Common myeloid progenitor, CD34-positive (primary cell): ENCODE data around the gene ASIC3.

Experiments used
- CTCF ChIA-PET: fragments of 350-600 bp; sonication (Branson Sonifier 250); formaldehyde crosslinking; loops from one replicate; lab custom pipeline; 2021; ENCODE audit warnings: antibody characterized with exemption; lab: Charles Lee
- POLR2A ChIA-PET: fragments of 350-600 bp; sonication (Branson Sonifier 250); formaldehyde crosslinking; loops from one replicate; lab custom pipeline; 2021; ENCODE audit warnings: antibody characterized with exemption; lab: Charles Lee
- DNase-seq, 3 donors: peaks; one replicate each; pipeline versions ENCODE4 v3.0.0 to v3.0.0-alpha.2; 2013
- H3K27ac ChIP-seq, 2 experiments: 1 replicate in 1 of 2; 2 replicates in 1 of 2; pipeline ENCODE4 v1.7.0; 2013; ENCODE audit warnings: inconsistent platforms in 2 of 2, low read length in 2 of 2, mild to moderate bottlenecking in 2 of 2, low read depth in 1 of 2, moderate library complexity in 1 of 2; ENCODE audit not compliant: severe bottlenecking in 2 of 2, insufficient read depth in 1 of 2, poor library complexity in 1 of 2
- H3K27me3 ChIP-seq, 5 experiments: replicated peaks in 2 of 5; 1 replicate in 3 of 5; 2 replicates in 2 of 5; pipeline versions ENCODE4 v1.6.1 to v1.7.0; 2013; ENCODE audit warnings: low read length in 4 of 5, mild to moderate bottlenecking in 2 of 5, moderate library complexity in 2 of 5, inconsistent platforms in 1 of 5; ENCODE audit not compliant: insufficient read depth in 5 of 5, control insufficient read depth in 4 of 5
- H3K36me3 ChIP-seq, 4 experiments: 1 replicate in 2 of 4; 2 replicates in 2 of 4; pipeline versions ENCODE4 v1.6.1 to v1.7.0; 2013; ENCODE audit warnings: low read length in 3 of 4, control low read depth in 1 of 4, mild to moderate bottlenecking in 1 of 4; ENCODE audit not compliant: control insufficient read depth in 4 of 4, insufficient read depth in 4 of 4
- H3K4me1 ChIP-seq, 4 experiments: 1 replicate in 3 of 4; 2 replicates in 1 of 4; pipeline versions ENCODE4 v1.6.1 to v1.7.1; 2013; ENCODE audit warnings: low read length in 3 of 4, mild to moderate bottlenecking in 3 of 4, control low read depth in 1 of 4, inconsistent platforms in 1 of 4, moderate library complexity in 1 of 4; ENCODE audit not compliant: control insufficient read depth in 4 of 4, insufficient read depth in 4 of 4; ENCODE audit errors: control extremely low read depth in 1 of 4
- H3K4me3 ChIP-seq, 7 experiments: 1 replicate in 4 of 7; 2 replicates in 3 of 7; pipeline versions ENCODE4 v1.5.1 to v1.7.0; 2013; ENCODE audit warnings: mild to moderate bottlenecking in 7 of 7, low read length in 6 of 7, moderate library complexity in 6 of 7, inconsistent platforms in 2 of 7, low read depth in 2 of 7, control low read depth in 1 of 7; ENCODE audit not compliant: insufficient read depth in 4 of 7, control insufficient read depth in 1 of 7; ENCODE audit errors: extremely low read depth in 1 of 7
- H3K9me3 ChIP-seq, 5 experiments: 1 replicate in 4 of 5; 2 replicates in 1 of 5; pipeline versions ENCODE4 v1.6.1 to v1.7.1; 2013; ENCODE audit warnings: low read length in 4 of 5, mild to moderate bottlenecking in 2 of 5, inconsistent platforms in 1 of 5, low read depth in 1 of 5, moderate library complexity in 1 of 5; ENCODE audit not compliant: control insufficient read depth in 4 of 5, insufficient read depth in 2 of 5; ENCODE audit errors: control extremely low read depth in 1 of 5
- WGBS: methylation state at CpG from one replicate; pipeline ENCODE4 v1.1.5; 2013; ENCODE audit not compliant: insufficient coverage; 5-methylcytosine and 5-hydroxymethylcytosine counted together

Gene ASIC3

GRCh38 chr7:151091988-151092387 is 43.7 kb downstream of the ASIC3 start:
- DNase-seq = no peak
- Histone ChIP-seq H3K36me3 (peaks cover 0 to 17% (median 3%) of the 10 kb centered on the region in 4 experiments), H3K27ac (no peak overlapping the region), H3K4me1 (peaks cover 7 to 34% (median 30%) of the 10 kb centered on the region in 4 experiments), H3K4me3 (no peak overlapping the region), H3K27me3 (no peaks in the 10 kb centered on the region), H3K9me3 (no peaks in the 10 kb centered on the region)
- ChIA-PET POLR2A (no interaction called here), CTCF (interaction anchor here (1.1 to 14.4 kb wide), 8 partner anchors 12 to 152 kb away, joined by 3 to 219 read pairs (median 6); no protein-coding TSS in a partner anchor)
- WGBS = 98% methylated on average over 13 of the region's 14 CpGs

- no peak overlapping the region for H3K4me3 ChIP-seq
- CTCF ChIA-PET = interaction anchor here (0.8 to 14.4 kb wide), 6 partner anchors 8 to 28 kb away, joined by 3 to 219 read pairs (median 6); no protein-coding TSS in a partner anchor
- POLR2A ChIA-PET = no interaction called here
- peaks cover 0 to 18% (median 13%) of the 10 kb centered on the region in 4 experiments for H3K4me1 ChIP-seq
- DNase-seq = no peak
- H3K27ac ChIP-seq = no peak overlapping the region
- WGBS = 92% methylated on average over 5 of the region's 6 CpGs
- no peaks in the 10 kb centered on the region for H3K9me3 ChIP-seq
- H3K27me3 ChIP-seq = no peaks in the 10 kb centered on the region
- H3K36me3 ChIP-seq = peaks cover 0 to 17% (median 3%) of the 10 kb centered on the region in 4 experiments
Observed at GRCh38 chr7:151093748-151094147, 45.4 kb downstream of the ASIC3 start.

GRCh38 chr7:151094675-151095074 is 46.3 kb downstream of the ASIC3 start:
- WGBS = 95% methylated on average over 5 of the region's 5 CpGs
- Histone ChIP-seq H3K36me3 (peaks cover 0 to 17% (median 3%) of the 10 kb centered on the region in 4 experiments), H3K9me3 (no peaks in the 10 kb centered on the region), H3K4me1 (peaks cover 0 to 9% (median 4%) of the 10 kb centered on the region in 4 experiments), H3K27me3 (no peaks in the 10 kb centered on the region), H3K4me3 (no peak overlapping the region), H3K27ac (no peak overlapping the region)
- DNase-seq = no peak
- ChIA-PET CTCF (interaction anchor here (0.7 to 14.4 kb wide), 9 partner anchors 9 to 276 kb away, joined by 3 to 219 read pairs (median 4); no protein-coding TSS in a partner anchor), POLR2A (no interaction called here)

GRCh38 chr7:151095123-151095797 is 46.9 kb downstream of the ASIC3 start:
- H3K4me3 ChIP-seq = no peak overlapping the region
- peaks cover 0 to 17% (median 3%) of the 10 kb centered on the region in 4 experiments for H3K36me3 ChIP-seq
- peaks cover 0 to 3% (median under 1%) of the 10 kb centered on the region in 4 experiments for H3K4me1 ChIP-seq
- ChIA-PET POLR2A (no interaction called here), CTCF (interaction anchor here (0.9 to 14.4 kb wide), 8 partner anchors 9 to 82 kb away, joined by 3 to 219 read pairs (median 4); no protein-coding TSS in a partner anchor)
- H3K27me3 ChIP-seq = no peaks in the 10 kb centered on the region
- no peaks in the 10 kb centered on the region for H3K9me3 ChIP-seq
- no peak for DNase-seq
- no peak overlapping the region for H3K27ac ChIP-seq
- 92% methylated on average over 9 of the region's 10 CpGs for WGBS

- H3K4me3 ChIP-seq = no peak overlapping the region
- CTCF ChIA-PET = interaction anchor here (1.0 to 14.4 kb wide), 5 partner anchors 8 to 28 kb away, joined by 3 to 219 read pairs (median 4); no protein-coding TSS in a partner anchor
- H3K27me3 ChIP-seq = no peaks in the 10 kb centered on the region
- no peaks in the 10 kb centered on the region for H3K9me3 ChIP-seq
- WGBS = 97% methylated on average over 16 of the region's 17 CpGs
- POLR2A ChIA-PET = no interaction called here
- peaks cover 0 to 2% (median 1%) of the 10 kb centered on the region in 4 experiments for H3K4me1 ChIP-seq
- DNase-seq = no peak
- H3K27ac ChIP-seq = no peak overlapping the region
- peaks cover 0 to 17% (median 3%) of the 10 kb centered on the region in 4 experiments for H3K36me3 ChIP-seq
Observed at GRCh38 chr7:151095828-151096475, 47.6 kb downstream of the ASIC3 start.

- Histone ChIP-seq H3K27me3 (no peaks in the 10 kb centered on the region), H3K9me3 (no peaks in the 10 kb centered on the region), H3K27ac (no peak overlapping the region), H3K4me1 (peaks cover 0 to 12% (median 5%) of the 10 kb centered on the region in 4 experiments), H3K36me3 (peaks cover 0 to 3% (median 0%) of the 10 kb centered on the region in 4 experiments), H3K4me3 (no peak overlapping the region)
- ChIA-PET CTCF (interaction anchor here (1.1 to 3.5 kb wide), 3 partner anchors 12 to 25 kb away, joined by 3 to 24 read pairs (median 4); no protein-coding TSS in a partner anchor), POLR2A (no interaction called here)
- DNase-seq = no peak
- 97% methylated on average over 18 of the region's 20 CpGs for WGBS
Observed at GRCh38 chr7:151099486-151100211, 51.3 kb downstream of the ASIC3 start.
